Measurements from ENCODE around the gene CDH5. TPM values are rescaled to one million over a fixed set of nuclear protein-coding genes. Genes with fewer than 3 reads are reported as not detected.
A peak's percentile ranks its signal among the peaks of the same experiment; 100 is the strongest.

The CDH5 gene
- total and polyA plus RNA-seq, 2 of the 8 experiments (the other 6 are each of a cell fraction or from before 2014, with no cell fraction given) = 0.32 TPM

DNA sequence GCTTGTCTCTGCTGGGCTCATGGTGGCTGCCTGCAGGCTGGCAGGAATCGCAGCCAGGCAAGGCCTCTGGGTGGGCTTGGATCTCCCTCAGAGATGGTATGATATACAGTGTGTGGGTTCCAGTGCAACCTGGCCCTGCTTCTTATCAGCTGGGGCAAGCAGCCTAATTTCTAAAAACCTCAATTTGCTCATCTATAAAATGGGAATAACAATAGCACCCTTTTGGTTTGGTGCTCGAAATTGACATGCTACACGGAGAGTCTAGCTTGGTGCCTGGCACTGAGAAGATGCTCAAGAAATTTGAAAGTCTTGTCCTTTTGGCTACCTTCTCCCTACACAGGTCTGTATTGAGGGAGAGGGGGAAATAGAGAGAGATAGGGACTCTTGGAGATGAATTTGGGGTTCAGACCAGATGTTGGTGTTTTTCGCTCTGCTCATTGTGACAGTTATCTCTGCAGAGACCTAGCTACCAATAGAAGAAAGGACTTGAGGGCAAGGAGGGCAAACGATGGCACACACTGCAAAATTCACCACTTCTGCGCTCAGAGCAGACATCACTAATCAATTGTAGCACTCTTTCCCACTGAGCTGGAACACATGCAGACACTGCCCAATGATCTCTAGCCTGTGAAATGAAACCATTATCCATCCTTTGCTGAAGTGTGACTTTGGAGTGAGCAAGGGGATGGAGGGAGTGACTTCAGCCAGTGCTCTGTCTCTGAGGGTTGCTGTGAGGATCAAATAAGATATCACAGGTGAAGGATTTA is 76.2 kb downstream of the CDH5 start:
- ChIA-PET POLR2A (ENCODE audit: partially characterized antibody) (no interaction called here), CTCF (ENCODE audit: partially characterized antibody) (interaction anchor here (0.6 to 4.5 kb wide), 18 partner anchors 10 to 166 kb away, joined by 3 to 30 read pairs (median 4); no protein-coding TSS in a partner anchor)
- H4K8ac ChIP-seq (ENCODE audit: extremely low read depth, insufficient read depth, low read length) = no peak overlapping the region
- FAIRE-seq = no peak
- H2BK15ac ChIP-seq (ENCODE audit: low read length) = no peak overlapping the region
- no peak overlapping the region for H3K14ac ChIP-seq (ENCODE audit: insufficient read length)
- no peak overlapping the region for H3K4me3 ChIP-seq (ENCODE audit: extremely low read depth in 1 of 4, insufficient read depth in 2 of 4, low read depth in 3 of 4, low read length in 4 of 4)
- H3K4me1 ChIP-seq (replicated peaks in 1 of 4; ENCODE audit: control insufficient read depth in 3 of 4, insufficient read depth in 4 of 4, low read length in 3 of 4) = peaks cover 0 to 4% (median under 1%) of the 10 kb centered on the region in 4 experiments; a peak in 2 of 7 replicates
- no peak overlapping the region for H4K91ac ChIP-seq (replicated peaks; ENCODE audit: insufficient read length, low read length)
- no peak overlapping the region for H2AFZ ChIP-seq (ENCODE audit: low read length)
- no peak overlapping the region for H3K9ac ChIP-seq (replicated peaks in 1 of 4; ENCODE audit: extremely low read depth in 1 of 4, low read depth in 3 of 4, low read length in 3 of 4)
- peak overlapping the region; percentile 0; the same call in 1 of the 2 replicates for H2BK12ac ChIP-seq (ENCODE audit: low read depth, low read length)
- no peak overlapping the region for H3K4ac ChIP-seq (replicated peaks; ENCODE audit: insufficient read length, low read depth, low read length)
- no peaks in the 10 kb centered on the region for H3K9me3 ChIP-seq (ENCODE audit: insufficient read depth in 2 of 2, low read depth in 1 of 2, low read length in 1 of 2)
- H2BK5ac ChIP-seq (ENCODE audit: low read depth, low read length) = no peak overlapping the region
- no peaks in the 10 kb centered on the region for H4K20me1 ChIP-seq (replicated peaks in 1 of 2; ENCODE audit: control insufficient read depth in 1 of 2, insufficient read depth in 2 of 2, low read length in 2 of 2)
- DNase-seq (ENCODE audit: low read depth in 1 of 2, low spot score in 2 of 2) = no peak
- no peak overlapping the region for H3K18ac ChIP-seq (ENCODE audit: extremely low read depth, low read length)
- no peak overlapping the region for H3K4me2 ChIP-seq (ENCODE audit: insufficient read depth in 1 of 2, low read depth in 2 of 2, low read length in 2 of 2)
- no peaks in the 10 kb centered on the region for H3K23me2 ChIP-seq (ENCODE audit: low read depth, low read length)
- H3K27ac ChIP-seq (ENCODE audit: low read depth, low read length) = no peak overlapping the region
- H3K79me2 ChIP-seq (ENCODE audit: control insufficient read depth in 1 of 2, insufficient read depth in 2 of 2, low read length in 2 of 2) = no peaks in the 10 kb centered on the region
- no peak overlapping the region for H3K56ac ChIP-seq (replicated peaks; ENCODE audit: insufficient read length, low read depth, low read length)
- no peak overlapping the region for H2BK120ac ChIP-seq (replicated peaks; ENCODE audit: low read depth, low read length)
- H3K79me1 ChIP-seq (ENCODE audit: low read depth, low read length) = no peaks in the 10 kb centered on the region
- H3K23ac ChIP-seq (ENCODE audit: insufficient read length) = no peak overlapping the region
- no peak overlapping the region for H2BK20ac ChIP-seq (ENCODE audit: low read length)
- peaks cover 0 to 3% (median 0%) of the 10 kb centered on the region in 4 experiments; a peak in 1 of 7 replicates for H3K27me3 ChIP-seq (replicated peaks in 1 of 4; ENCODE audit: control insufficient read depth in 3 of 4, extremely low read depth in 1 of 4, insufficient read depth in 3 of 4, low read length in 3 of 4)
- WGBS, 2 experiments (ENCODE audit: extremely low coverage in 1 of 2, insufficient coverage in 1 of 2, insufficient read length in 1 of 2, insufficient replicate concordance in 2 of 2, low coverage in 1 of 2, low lambda C conversion rate in 2 of 2, missing lambda C conversion rate in 1 of 2) = 66% methylated on average over 6 of the region's 6 CpGs; no CpG with 5 or more reads in 1 of the 2 experiments
- H2AK5ac ChIP-seq (ENCODE audit: low read depth, low read length) = no peak overlapping the region
- no peaks in the 10 kb centered on the region for H3K36me3 ChIP-seq (ENCODE audit: control insufficient read depth in 2 of 4, insufficient read depth in 4 of 4, low read length in 3 of 4)
- H4K5ac ChIP-seq (ENCODE audit: insufficient read length, low read depth, low read length) = no peak overlapping the region
- TF ChIP-seq NANOG (IDR thresholded peaks at IDR 0.05; ENCODE audit: insufficient read depth, low read depth, low read length, poor library complexity, severe bottlenecking) = no peak
- TF ChIP-seq CEBPB (IDR thresholded peaks at IDR 0.05; ENCODE audit: low read depth, low read length) = no peak
- TF ChIP-seq, protein P1, sequence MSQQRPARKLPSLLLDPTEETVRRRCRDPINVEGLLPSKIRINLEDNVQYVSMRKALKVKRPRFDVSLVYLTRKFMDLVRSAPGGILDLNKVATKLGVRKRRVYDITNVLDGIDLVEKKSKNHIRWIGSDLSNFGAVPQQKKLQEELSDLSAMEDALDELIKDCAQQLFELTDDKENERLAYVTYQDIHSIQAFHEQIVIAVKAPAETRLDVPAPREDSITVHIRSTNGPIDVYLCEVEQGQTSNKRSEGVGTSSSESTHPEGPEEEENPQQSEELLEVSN (IDR thresholded peaks at IDR 0.05) = no peak
- TF ChIP-seq BRCA1 (IDR thresholded peaks at IDR 0.05; ENCODE audit: low read depth, low read length) = no peak
- TF ChIP-seq CBX5 (IDR thresholded peaks at IDR 0.05; ENCODE audit: low read depth, low read length) = no peak
- TF ChIP-seq, protein P2, sequence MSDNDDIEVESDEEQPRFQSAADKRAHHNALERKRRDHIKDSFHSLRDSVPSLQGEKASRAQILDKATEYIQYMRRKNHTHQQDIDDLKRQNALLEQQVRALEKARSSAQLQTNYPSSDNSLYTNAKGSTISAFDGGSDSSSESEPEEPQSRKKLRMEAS (IDR thresholded peaks at IDR 0.05) = no peak
- no peak for TF ChIP-seq PHF8 (conservative IDR thresholded peaks at IDR 0.05; ENCODE audit: low read depth, low read length)
- TF ChIP-seq TCF12 (IDR thresholded peaks at IDR 0.05; ENCODE audit: low read depth, low read length) = no peak
- TF ChIP-seq EZH2 (IDR thresholded peaks at IDR 0.05; ENCODE audit: low read depth, low read length, severe bottlenecking) = no peak
- TF ChIP-seq RAD21 (IDR thresholded peaks at IDR 0.05 in 1 of 2, conservative IDR thresholded peaks at IDR 0.05 in 1 of 2; ENCODE audit: low read depth in 2 of 2, low read length in 2 of 2) = no peak
- TF ChIP-seq FOSL1 (IDR thresholded peaks at IDR 0.05; ENCODE audit: insufficient read depth, low read depth, low read length) = no peak
